ENCODE data around the gene LENG8. TPM values are rescaled to one million over a fixed set of nuclear protein-coding genes. Genes with fewer than 3 reads are reported as not detected.
"Not testable (repeated sequence)": the region's sequence is repeated elsewhere in the genome, so short reads cannot be mapped to it uniquely, and the experiment has no call there.

Gene LENG8
- total RNA-seq, 4 donors from 2014 or later, result 154 to 481 (median 360) TPM

- TF ChIP-seq CTCF (IDR thresholded peaks at IDR 0.05) (no peak), POLR2A (IDR thresholded peaks at IDR 0.05) (no peak)
- Histone ChIP-seq H3K27ac (no peak within 1 kb of the TSS), H3K4me3 (no peak within 1 kb of the TSS)
Measured at GRCh38 chr19:54502518-54503048, 53.6 kb downstream of the LENG8 start, which contains the start of gene LAIR2. Gene LAIR2, plus strand, starts transcription at chr19:54502831. Its CDS starts 88 bp downstream, at chr19:54502919.

GRCh38 chr19:54505542-54505941, 56.5 kb downstream of the LENG8 start:
- not testable (repeated sequence) for H3K9me3 ChIP-seq, H3K27ac ChIP-seq, H3K36me3 ChIP-seq, H3K27me3 ChIP-seq, H3K4me3 ChIP-seq, H3K4me1 ChIP-seq, DNase-seq

More at GRCh38 chr19:54502518-54503048, 53.6 kb downstream of the LENG8 start, which contains the start of gene LAIR2:
- Histone ChIP-seq H3K4me1 (no peaks in the 10 kb centered on the region), H3K9me3 (no peaks in the 10 kb centered on the region), H3K27me3 (no peaks in the 10 kb centered on the region), H3K36me3 (no peaks in the 10 kb centered on the region)
- no peak for DNase-seq

GRCh38 chr19:54506079-54506478, 57.1 kb downstream of the LENG8 start:
- H3K4me3 ChIP-seq, result no peak overlapping the region
- no peaks in the 10 kb centered on the region for H3K36me3 ChIP-seq
- no peak for DNase-seq
- TF ChIP-seq POLR2A (IDR thresholded peaks at IDR 0.05) (no peak), CTCF (IDR thresholded peaks at IDR 0.05) (no peak)
- no peaks in the 10 kb centered on the region for H3K4me1 ChIP-seq
- no peaks in the 10 kb centered on the region for H3K9me3 ChIP-seq
- H3K27ac ChIP-seq, result no peak overlapping the region
- H3K27me3 ChIP-seq, result no peaks in the 10 kb centered on the region

GRCh38 chr19:54507038-54507717, 58.2 kb downstream of the LENG8 start:
- DNase-seq, H3K36me3 ChIP-seq, H3K4me1 ChIP-seq, H3K9me3 ChIP-seq, H3K27ac ChIP-seq, H3K27me3 ChIP-seq, H3K4me3 ChIP-seq: not testable (repeated sequence)

GRCh38 chr19:54507824-54508223, 58.8 kb downstream of the LENG8 start:
- no peaks in the 10 kb centered on the region for H3K36me3 ChIP-seq
- no peaks in the 10 kb centered on the region for H3K9me3 ChIP-seq
- no peak overlapping the region for H3K4me3 ChIP-seq
- H3K27me3 ChIP-seq, result no peaks in the 10 kb centered on the region
- DNase-seq, result no peak
- TF ChIP-seq CTCF (IDR thresholded peaks at IDR 0.05) (no peak), POLR2A (IDR thresholded peaks at IDR 0.05) (no peak)
- no peaks in the 10 kb centered on the region for H3K4me1 ChIP-seq
- H3K27ac ChIP-seq, result no peak overlapping the region

GRCh38 chr19:54508487-54508886, 59.5 kb downstream of the LENG8 start:
- H3K9me3 ChIP-seq, DNase-seq, H3K4me3 ChIP-seq, H3K27ac ChIP-seq, H3K27me3 ChIP-seq, H3K4me1 ChIP-seq, H3K36me3 ChIP-seq: not testable (repeated sequence)

GRCh38 chr19:54509200-54509940, 60.4 kb downstream of the LENG8 start:
- not testable (repeated sequence) for H3K27me3 ChIP-seq, H3K27ac ChIP-seq, DNase-seq, H3K4me1 ChIP-seq, H3K4me3 ChIP-seq, H3K36me3 ChIP-seq, H3K9me3 ChIP-seq

Small RNA genes lying within 50 kb of the gene (small RNA-seq; reads per million reads assigned to genes)
- gene AC245884.3, result 0 reads per million in 2 donors

Other genes starting within 250 kb of the LENG8 start
- gene RPS9, start 248.3 kb upstream of the LENG8 start, total RNA-seq, result 1,000 to 10,000 TPM in 2 of 4 donors, 100 to 1,000 TPM in 2; 712 to 1,604 (median 941) TPM
- 10 to 100 TPM in 1 of 4 donors, 1 to 10 TPM in 2, not detected in 1; 3.1 to 16.5 (median 5.6) TPM for gene LILRB3, start 226.2 kb upstream of the LENG8 start, total RNA-seq
- 1 to 10 TPM in 2 of 4 donors, not detected in 2; 1.1 to 1.5 TPM for gene LILRA6, start 206.4 kb upstream of the LENG8 start, total RNA-seq
- gene LILRB5, start 191.9 kb upstream of the LENG8 start, total RNA-seq, result 10 to 100 TPM in 2 of 4 donors, 1 to 10 TPM in 2; 6.1 to 17.6 (median 9.7) TPM
- 10 to 100 TPM in 1 of 4 donors, 1 to 10 TPM in 1, under 1 TPM in 2; 0.53 to 11.6 (median 1.6) TPM for gene LILRB2, start 168.1 kb upstream of the LENG8 start, total RNA-seq
- 1 to 10 TPM in 2 of 4 donors, not detected in 2; 1.9 to 4.1 TPM for gene LILRA5, start 136.0 kb upstream of the LENG8 start, total RNA-seq
- not detected for gene LILRA4, start 110.0 kb upstream of the LENG8 start, total RNA-seq
- gene LAIR1, start 84.3 kb upstream of the LENG8 start, total RNA-seq, result 10 to 100 TPM in 2 of 4 donors, 1 to 10 TPM in 2; 2.6 to 51.2 (median 10.0) TPM
- gene TTYH1, start 33.7 kb upstream of the LENG8 start, total RNA-seq, result under 1 TPM in 1 of 4 donors, not detected in 3; 0.35 TPM
- 10 to 100 TPM; 11.0 to 18.9 (median 15.8) TPM for gene LENG9, start 14.6 kb downstream of the LENG8 start, total RNA-seq
- gene CDC42EP5, start 24.1 kb downstream of the LENG8 start, total RNA-seq, result 100 to 1,000 TPM in 1 of 4 donors, 10 to 100 TPM in 3; 38.0 to 133 (median 94.1) TPM
- gene LAIR2, start 53.6 kb downstream of the LENG8 start, total RNA-seq, result not detected
- gene LILRA2, start 124.6 kb downstream of the LENG8 start, total RNA-seq, result 1 to 10 TPM in 1 of 4 donors, under 1 TPM in 1, not detected in 2; 0.80 to 1.7 TPM
- gene LILRA1, start 144.4 kb downstream of the LENG8 start, total RNA-seq, result not detected
- 10 to 100 TPM in 1 of 4 donors, 1 to 10 TPM in 3; 1.3 to 30.5 (median 3.5) TPM for gene LILRB1, start 181.3 kb downstream of the LENG8 start, total RNA-seq
- gene LILRB4, start 213.8 kb downstream of the LENG8 start, total RNA-seq, result 1 to 10 TPM in 2 of 4 donors, under 1 TPM in 1, not detected in 1; 0.53 to 2.8 (median 2.6) TPM

All from Peyer's patch (tissue), 4 donors.